NK-92 treated with Interleukin-12 subunit alpha and Interleukin-12 subunit beta, amount 100 ng/mL, for 24 hours (cell line): ENCODE data around the gene LENG1.

Source experiments
- DNase-seq: peaks from one replicate; lab custom pipeline; 2025; lab: John Stamatoyannopoulos, UW

Gene LENG1

DNA sequence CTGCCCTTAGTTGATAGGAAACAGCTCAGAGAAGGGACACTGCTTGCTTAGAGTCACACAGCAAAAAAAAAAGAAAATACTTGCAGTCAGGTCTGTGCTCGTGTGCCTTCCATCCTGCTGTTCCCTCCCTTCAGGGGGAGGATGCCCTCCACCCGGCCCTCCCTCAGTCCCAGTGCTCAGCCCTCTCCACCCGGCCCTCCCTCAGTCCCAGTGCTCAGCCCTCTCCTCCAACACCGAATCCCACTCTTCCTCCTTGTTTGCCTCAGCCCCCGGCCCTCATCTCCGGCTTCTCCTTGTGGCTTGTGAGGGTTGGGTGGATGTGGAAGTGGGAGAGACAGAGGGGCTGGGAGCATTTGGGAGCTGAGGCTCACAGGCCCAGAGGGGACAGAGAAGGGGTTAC lies 49.9 kb downstream of the LENG1 start:
- no peak for DNase-seq

- no peak for DNase-seq
These were observed 51.0 kb downstream of the LENG1 start for GRCh38 chr19:54108496-54108895.

DNA sequence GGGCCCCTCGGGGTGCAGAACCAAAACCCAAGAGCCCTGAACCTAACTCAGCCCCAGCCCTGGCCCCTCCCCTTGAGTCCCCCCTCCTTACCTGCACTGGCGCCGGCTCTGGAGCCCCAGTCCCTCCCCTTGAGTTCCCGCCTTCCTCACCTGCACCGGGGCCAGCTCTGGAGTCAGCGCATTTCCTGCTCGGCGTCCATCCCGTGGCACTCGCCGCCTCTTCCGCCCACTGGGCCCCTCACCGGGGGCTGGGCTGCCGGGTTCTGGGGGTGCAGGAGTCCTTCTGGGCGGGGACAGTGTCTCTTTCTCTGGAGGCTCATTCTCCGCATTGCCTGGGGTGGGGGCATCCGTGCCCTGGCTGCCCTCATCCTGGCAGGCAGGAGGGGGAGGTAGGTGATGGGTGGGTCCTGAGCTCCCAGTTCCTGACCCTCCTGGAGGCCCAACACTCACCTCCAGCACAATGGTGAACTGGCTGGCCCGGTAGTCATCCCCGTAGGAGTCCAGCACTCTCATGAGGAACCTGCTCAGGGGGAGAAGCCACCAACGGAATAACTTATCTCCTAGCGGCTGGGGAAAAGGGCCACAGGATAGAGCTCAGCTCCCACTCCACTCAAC lies 51.5 kb downstream of the LENG1 start:
- DNase-seq, result no peak

DNA sequence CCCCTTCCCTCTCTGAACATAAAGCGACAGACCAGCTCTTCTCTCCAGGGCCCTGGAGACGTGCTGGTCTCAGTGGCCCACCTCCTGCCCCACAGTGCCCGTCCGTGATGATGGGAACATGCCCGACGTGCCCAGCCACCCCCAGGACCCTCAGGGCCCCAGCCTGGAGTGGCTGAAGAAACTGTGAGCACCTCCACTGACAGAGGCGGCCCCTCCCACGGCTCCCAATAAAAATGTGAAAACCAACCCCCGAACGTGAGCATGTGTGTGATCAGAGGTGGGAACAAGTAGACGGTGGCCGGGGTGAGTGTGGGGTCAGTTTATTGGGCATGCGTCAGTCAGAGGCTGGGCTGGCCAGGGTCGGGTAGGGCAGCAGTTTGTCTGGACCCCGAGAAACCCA lies 52.8 kb downstream of the LENG1 start:
- DNase-seq, result no peak

DNA sequence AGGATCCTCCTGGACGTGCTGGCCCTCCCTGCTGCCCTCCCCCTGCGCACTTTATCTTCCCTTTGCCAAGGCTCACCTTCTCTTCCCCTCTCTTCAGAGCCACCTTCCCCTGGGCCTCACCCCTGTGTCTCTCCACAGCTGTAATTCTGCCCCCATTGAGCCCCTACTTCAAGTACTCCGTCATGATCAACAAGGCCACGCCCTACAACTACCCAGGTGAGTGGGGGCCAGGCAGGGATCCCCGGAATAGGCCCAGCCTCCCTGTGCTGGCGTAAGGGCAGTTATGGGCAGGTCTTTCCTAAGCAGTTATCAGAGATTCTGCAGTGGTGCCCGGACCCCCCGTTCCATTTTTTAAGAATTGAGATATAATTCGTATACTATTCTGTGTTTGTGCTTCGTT lies 53.7 kb downstream of the LENG1 start:
- no peak for DNase-seq
